HepG2 (cell line): ENCODE measurements around the gene EYA2. TPM values are rescaled to one million over a fixed set of nuclear protein-coding genes. Genes with fewer than 3 reads are reported as not detected.

Source experiments
- ATAC-seq: fragments of 200-7000 bp; cut with Tn5 transposase; 3 replicates; pipeline ENCODE4 v1.9.1; 2020; ENCODE audit warnings: mild to moderate bottlenecking, moderate library complexity
- BruUV-seq: library from RNA; stranded (reverse); fragments of 400-500 nt; replicated peaks from 2 replicates; lab custom pipeline; 2021; lab: Mats Ljungman, UMichigan
- CTCF ChIA-PET: fragments of 300-600 bp; formaldehyde crosslinking; extraction: SDS; loops from one replicate; lab custom pipeline; 2021; ENCODE audit warnings: low total read pairs, inconsistent platforms, low intra/inter-chr PET ratio; lab: Yijun Ruan, JAX
- POLR2A ChIA-PET: fragments of 350-600 bp; sonication (Branson Sonifier 250); formaldehyde crosslinking; loops from one replicate; lab custom pipeline; 2020; ENCODE audit warnings: antibody characterized with exemption, inconsistent platforms; lab: Yijun Ruan, JAX
- DNase-seq: peaks from one replicate; pipeline ENCODE4 v3.0.0-alpha.2; 2015; ENCODE audit warnings: low spot score
- FAIRE-seq: peaks from 3 replicates; lab custom pipeline; 2011; peaks lifted over from hg19 to GRCh38; lab: Jason Lieb, UNC
- H2AFZ ChIP-seq: one replicate; pipeline ENCODE4 v1.6.1; 2011; ENCODE audit warnings: low read length, inconsistent platforms
- H3K27ac ChIP-seq: fragments of 300-600 bp; 3 replicates; pipeline ENCODE4 v1.8.0; 2011; ENCODE audit warnings: mixed run types, mild to moderate bottlenecking, mixed read lengths, low read length, inconsistent platforms; ENCODE audit not compliant: insufficient read depth; ENCODE audit errors: extremely low read length
- H3K27me3 ChIP-seq, 2 experiments: fragments of 200-600 bp in 1 of 2; 2 replicates in 1 of 2; 3 replicates in 1 of 2; pipeline versions ENCODE4 v1.6.0 to v1.8.0; 2011; ENCODE audit warnings: low read length in 2 of 2, mild to moderate bottlenecking in 2 of 2, moderate library complexity in 2 of 2, inconsistent platforms in 1 of 2; ENCODE audit not compliant: insufficient read depth in 2 of 2, control insufficient read depth in 1 of 2
- H3K36me3 ChIP-seq, 2 experiments: fragments of 200-600 bp in 1 of 2; replicated peaks in 1 of 2; 2 replicates in 1 of 2; 3 replicates in 1 of 2; pipeline versions ENCODE4 v1.5.1 to v1.8.0; 2011; ENCODE audit warnings: low read length in 2 of 2, inconsistent platforms in 1 of 2; ENCODE audit not compliant: insufficient read depth in 2 of 2, control insufficient read depth in 1 of 2
- H3K4me1 ChIP-seq: 2 replicates; pipeline ENCODE4 v1.5.1; 2012; ENCODE audit warnings: low read length, inconsistent platforms; ENCODE audit not compliant: insufficient read depth
- H3K4me2 ChIP-seq: 2 replicates; pipeline ENCODE4 v1.6.0; 2011; ENCODE audit warnings: low read depth, low read length, inconsistent platforms
- H3K4me3 ChIP-seq, 3 experiments: fragments of 200-600 bp in 1 of 3; sonication (generic), shearing (Covaris generic) in 1 of 3; replicated peaks in 1 of 3; 2 replicates each; pipeline ENCODE4 v1.5.1; 2011 to 2016; ENCODE audit warnings: low read length in 3 of 3, inconsistent platforms in 2 of 3, low read depth in 2 of 3, mild to moderate bottlenecking in 2 of 3, control low read depth in 1 of 3, mixed read lengths in 1 of 3; ENCODE audit not compliant: insufficient read depth in 1 of 3
- H3K79me2 ChIP-seq: one replicate; pipeline ENCODE4 v1.6.1; 2011; ENCODE audit warnings: low read length, inconsistent platforms; ENCODE audit not compliant: insufficient read depth
- H3K9ac ChIP-seq: 2 replicates; pipeline ENCODE4 v1.6.0; 2011; ENCODE audit warnings: mild to moderate bottlenecking, low read depth, low read length, inconsistent platforms; ENCODE audit not compliant: insufficient read depth
- H3K9me3 ChIP-seq: 2 replicates; pipeline ENCODE4 v1.5.1; 2012; ENCODE audit warnings: mild to moderate bottlenecking, low read length
- H4K20me1 ChIP-seq: 2 replicates; pipeline ENCODE4 v1.6.0; 2011; ENCODE audit warnings: inconsistent platforms, mild to moderate bottlenecking, low read length, moderate library complexity; ENCODE audit not compliant: insufficient read depth
- CHD4 ChIP-seq: fragments of 200-600 bp; sonication (generic); IDR thresholded peaks from 2 replicates; pipeline ENCODE4 v1.7.0; 2017; ENCODE audit warnings: mild to moderate bottlenecking, low read length, borderline replicate concordance
- ELF4 ChIP-seq: sonication (generic); formaldehyde crosslinking; IDR thresholded peaks from 2 replicates; pipeline ENCODE4 v1.5.0; 2020; ENCODE audit warnings: missing genetic modification reagents, mild to moderate bottlenecking, moderate library complexity, borderline replicate concordance
- ETV5 ChIP-seq: IDR thresholded peaks from 2 replicates; pipeline ENCODE4 v1.6.1; 2018; ENCODE audit warnings: missing biosample characterization, missing genetic modification reagents, inconsistent platforms, borderline replicate concordance
- NFE2L2 ChIP-seq: fragments of 150-350 bp; IDR thresholded peaks from 2 replicates; pipeline ENCODE4 v1.6.1; 2014; ENCODE audit warnings: low read length
- PHF5A ChIP-seq: IDR thresholded peaks from one replicate; pipeline ENCODE4 v1.6.1; 2018; ENCODE audit warnings: low read depth, missing genetic modification reagents; ENCODE audit not compliant: unreplicated experiment
- PRPF4 ChIP-seq: fragments of 200-400 bp; formaldehyde crosslinking; IDR thresholded peaks from 2 replicates; pipeline ENCODE4 v1.6.1; 2016; ENCODE audit warnings: low read length, low read depth; ENCODE audit not compliant: poor library complexity, severe bottlenecking
- RAD51 ChIP-seq: fragments of 450-650 bp; IDR thresholded peaks from 2 replicates; pipeline ENCODE4 v1.6.1; 2016; ENCODE audit warnings: borderline replicate concordance
- SP2 ChIP-seq: sonication (generic); formaldehyde crosslinking; IDR thresholded peaks from 2 replicates; pipeline ENCODE4 v1.5.1; 2020; ENCODE audit warnings: mild to moderate bottlenecking, missing genetic modification reagents
- USF2 ChIP-seq, 2 experiments: sonication (generic) in 1 of 2; formaldehyde crosslinking in 1 of 2; IDR thresholded peaks; 2 replicates each; pipeline versions ENCODE4 v1.5.1 to v1.6.1; 2011 to 2020; ENCODE audit warnings: borderline replicate concordance in 1 of 2, low read depth in 1 of 2, low read length in 1 of 2, mild to moderate bottlenecking in 1 of 2, missing genetic modification reagents in 1 of 2, moderate library complexity in 1 of 2
- ZNF639 ChIP-seq: conservative IDR thresholded peaks from 2 replicates; pipeline ENCODE4 v1.6.1; 2018; ENCODE audit warnings: missing genetic modification reagents
- WGBS: methylation state at CpG from one replicate; pipeline ENCODE4 v1.1.6; 2017; ENCODE audit warnings: low lambda C conversion rate; 5-methylcytosine and 5-hydroxymethylcytosine counted together
- in situ Hi-C: cut with HindIII; loops from 2 replicates; pipeline ENCODE4 v1.10.0; 2017; ENCODE audit warnings: low pct_unique_long_range_greater_than_20kb; ENCODE audit not compliant: extremely low pct_ligation_motif_present
- intact Hi-C: fragments of 100-400 bp; cut with micrococcal nuclease; formaldehyde crosslinking; loops from one replicate; pipeline ENCODE4 v1.10.0; 2022; ENCODE audit not compliant: unreplicated experiment
- polyA plus RNA-seq, 8 experiments: library from polyadenylated mRNA; depleted of rRNA in 3 of 8; stranded (reverse) in 7 of 8; unstranded in 1 of 8; fragments of >200 nt; fragmentation: Illumina TruSeq in 4 of 8; extraction: Trizol in 4 of 8; gene quantifications; 2 replicates each; pipeline versions ENCODE4 v1.2.1 to v1.2.3, GENCODE V29; 2011 to 2016; ENCODE audit warnings: low read depth in 4 of 8, missing spikeins in 1 of 8, mixed read lengths in 1 of 8; ENCODE audit not compliant: insufficient read depth in 1 of 8
- total RNA-seq, 5 experiments: library from RNA; depleted of rRNA; stranded (reverse); fragments of >200 nt; fragmentation: Illumina TruSeq; extraction: Trizol; gene quantifications; 2 replicates each; pipeline ENCODE4 v1.2.3, GENCODE V29; 2016; ENCODE audit warnings: low read depth in 1 of 5
- TF ChIP-seq, protein P1 (sequence below): IDR thresholded peaks from 2 replicates; pipeline ENCODE4 v1.6.1; 2016; ENCODE audit warnings: low read depth, missing genetic modification reagents, missing compliant biosample characterization
- TF ChIP-seq, protein P2 (sequence below): fragments of 450-650 bp; IDR thresholded peaks from 2 replicates; pipeline ENCODE4 v1.6.1; 2017

EYA2 gene
- total and polyA plus RNA-seq, 2 of the 13 experiments (the other 11 are each of a cell fraction or from before 2014, with no cell fraction given) = not detected

GRCh38 chr20:46939031-46939965, 44.7 kb downstream of the EYA2 start:
- Histone ChIP-seq H2AFZ (no peak overlapping the region), H3K36me3 (no peaks in the 10 kb centered on the region), H4K20me1 (no peaks in the 10 kb centered on the region), H3K9ac (no peak overlapping the region), H3K4me1 (no peaks in the 10 kb centered on the region), H3K9me3 (no peaks in the 10 kb centered on the region), H3K4me3 (no peak overlapping the region), H3K79me2 (no peaks in the 10 kb centered on the region), H3K4me2 (no peak overlapping the region), H3K27me3 (peaks cover 11 to 36% of the 10 kb centered on the region in 2 experiments; a peak in 4 of 5 replicates), H3K27ac (no peak overlapping the region)
- peak; percentile 21 for FAIRE-seq
- intact Hi-C loops = no loop called here
- in situ Hi-C loops = no loop called here
- CTCF ChIA-PET = no interaction called here
- ATAC-seq = peak; percentile 72
- peak; percentile 32 for DNase-seq
- WGBS = 0% methylated on average over 3 of the region's 3 CpGs
- POLR2A ChIA-PET = no interaction called here
- BruUV-seq = no TSS peak
- TF ChIP-seq PRPF4 (no peak), ELF4 (CRISPR knock-in tag) (no peak), ETV5 (no peak), ZNF639 (CRISPR knock-in tag) (no peak), SP2 (no peak), CHD4 (no peak), USF2 (IDR thresholded peaks at IDR 0.05; ENCODE audit: low read depth, low read length) (peak; percentile 79), USF2 (CRISPR knock-in tag; IDR thresholded peaks at IDR 0.05; ENCODE audit: borderline replicate concordance) (peak; percentile 72; the same call in 1 of the 2 replicates), PHF5A (CRISPR knock-in tag) (no peak), NFE2L2 (peak; percentile 44; the same call in 1 of the 2 replicates), RAD51 (0 out of 2 replicates have a peak, but pooled peaks have one; percentile 33)
- TF ChIP-seq, protein P1, sequence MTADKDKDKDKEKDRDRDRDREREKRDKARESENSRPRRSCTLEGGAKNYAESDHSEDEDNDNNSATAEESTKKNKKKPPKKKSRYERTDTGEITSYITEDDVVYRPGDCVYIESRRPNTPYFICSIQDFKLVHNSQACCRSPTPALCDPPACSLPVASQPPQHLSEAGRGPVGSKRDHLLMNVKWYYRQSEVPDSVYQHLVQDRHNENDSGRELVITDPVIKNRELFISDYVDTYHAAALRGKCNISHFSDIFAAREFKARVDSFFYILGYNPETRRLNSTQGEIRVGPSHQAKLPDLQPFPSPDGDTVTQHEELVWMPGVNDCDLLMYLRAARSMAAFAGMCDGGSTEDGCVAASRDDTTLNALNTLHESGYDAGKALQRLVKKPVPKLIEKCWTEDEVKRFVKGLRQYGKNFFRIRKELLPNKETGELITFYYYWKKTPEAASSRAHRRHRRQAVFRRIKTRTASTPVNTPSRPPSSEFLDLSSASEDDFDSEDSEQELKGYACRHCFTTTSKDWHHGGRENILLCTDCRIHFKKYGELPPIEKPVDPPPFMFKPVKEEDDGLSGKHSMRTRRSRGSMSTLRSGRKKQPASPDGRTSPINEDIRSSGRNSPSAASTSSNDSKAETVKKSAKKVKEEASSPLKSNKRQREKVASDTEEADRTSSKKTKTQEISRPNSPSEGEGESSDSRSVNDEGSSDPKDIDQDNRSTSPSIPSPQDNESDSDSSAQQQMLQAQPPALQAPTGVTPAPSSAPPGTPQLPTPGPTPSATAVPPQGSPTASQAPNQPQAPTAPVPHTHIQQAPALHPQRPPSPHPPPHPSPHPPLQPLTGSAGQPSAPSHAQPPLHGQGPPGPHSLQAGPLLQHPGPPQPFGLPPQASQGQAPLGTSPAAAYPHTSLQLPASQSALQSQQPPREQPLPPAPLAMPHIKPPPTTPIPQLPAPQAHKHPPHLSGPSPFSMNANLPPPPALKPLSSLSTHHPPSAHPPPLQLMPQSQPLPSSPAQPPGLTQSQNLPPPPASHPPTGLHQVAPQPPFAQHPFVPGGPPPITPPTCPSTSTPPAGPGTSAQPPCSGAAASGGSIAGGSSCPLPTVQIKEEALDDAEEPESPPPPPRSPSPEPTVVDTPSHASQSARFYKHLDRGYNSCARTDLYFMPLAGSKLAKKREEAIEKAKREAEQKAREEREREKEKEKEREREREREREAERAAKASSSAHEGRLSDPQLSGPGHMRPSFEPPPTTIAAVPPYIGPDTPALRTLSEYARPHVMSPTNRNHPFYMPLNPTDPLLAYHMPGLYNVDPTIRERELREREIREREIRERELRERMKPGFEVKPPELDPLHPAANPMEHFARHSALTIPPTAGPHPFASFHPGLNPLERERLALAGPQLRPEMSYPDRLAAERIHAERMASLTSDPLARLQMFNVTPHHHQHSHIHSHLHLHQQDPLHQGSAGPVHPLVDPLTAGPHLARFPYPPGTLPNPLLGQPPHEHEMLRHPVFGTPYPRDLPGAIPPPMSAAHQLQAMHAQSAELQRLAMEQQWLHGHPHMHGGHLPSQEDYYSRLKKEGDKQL (CRISPR knock-in tag) = no peak
- TF ChIP-seq, protein P2, sequence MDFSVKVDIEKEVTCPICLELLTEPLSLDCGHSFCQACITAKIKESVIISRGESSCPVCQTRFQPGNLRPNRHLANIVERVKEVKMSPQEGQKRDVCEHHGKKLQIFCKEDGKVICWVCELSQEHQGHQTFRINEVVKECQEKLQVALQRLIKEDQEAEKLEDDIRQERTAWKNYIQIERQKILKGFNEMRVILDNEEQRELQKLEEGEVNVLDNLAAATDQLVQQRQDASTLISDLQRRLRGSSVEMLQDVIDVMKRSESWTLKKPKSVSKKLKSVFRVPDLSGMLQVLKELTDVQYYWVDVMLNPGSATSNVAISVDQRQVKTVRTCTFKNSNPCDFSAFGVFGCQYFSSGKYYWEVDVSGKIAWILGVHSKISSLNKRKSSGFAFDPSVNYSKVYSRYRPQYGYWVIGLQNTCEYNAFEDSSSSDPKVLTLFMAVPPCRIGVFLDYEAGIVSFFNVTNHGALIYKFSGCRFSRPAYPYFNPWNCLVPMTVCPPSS = no peak
